Calu3 (cell line): Measurements from ENCODE around the gene STRBP. TPM values are rescaled to one million over a fixed set of nuclear protein-coding genes. Genes with fewer than 3 reads are reported as not detected.

ENCODE experiments used
- BruUV-seq: library from RNA; stranded (reverse); fragments of 400-500 nt; replicated peaks from 2 replicates; lab custom pipeline; 2021; lab: Mats Ljungman, UMichigan
- CTCF ChIA-PET: fragments of 300-600 bp; sonication (Branson Sonifier 250); formaldehyde crosslinking; loops from one replicate; lab custom pipeline; 2022; ENCODE audit warnings: antibody characterized with exemption; lab: Charles Lee
- DNase-seq: peaks from one replicate; pipeline ENCODE4 v3.0.0; 2022
- H3K27ac Mint-ChIP-seq: one replicate; pipeline ENCODE4 v1.8.0; 2022; ENCODE audit warnings: mixed read lengths; ENCODE audit not compliant: unreplicated experiment
- H3K27me3 Mint-ChIP-seq: one replicate; pipeline ENCODE4 v1.8.0; 2022; ENCODE audit warnings: mixed read lengths; ENCODE audit not compliant: unreplicated experiment
- H3K36me3 Mint-ChIP-seq: one replicate; pipeline ENCODE4 v1.8.0; 2022; ENCODE audit warnings: mild to moderate bottlenecking, moderate library complexity, mixed read lengths; ENCODE audit not compliant: insufficient read depth, unreplicated experiment
- H3K4me1 Mint-ChIP-seq: one replicate; pipeline ENCODE4 v1.8.0; 2022; ENCODE audit warnings: mild to moderate bottlenecking, low read depth, mixed read lengths; ENCODE audit not compliant: unreplicated experiment
- H3K4me3 Mint-ChIP-seq: one replicate; pipeline ENCODE4 v1.8.0; 2022; ENCODE audit warnings: mild to moderate bottlenecking, low read depth, moderate library complexity, mixed read lengths; ENCODE audit not compliant: unreplicated experiment
- H3K9me3 Mint-ChIP-seq: one replicate; pipeline ENCODE4 v1.8.0; 2022; ENCODE audit warnings: low read depth, mixed read lengths; ENCODE audit not compliant: unreplicated experiment
- CTCF ChIP-seq: fragments of 200-600 bp; IDR thresholded peaks from one replicate; pipeline ENCODE4 v1.8.0; 2022; ENCODE audit warnings: antibody characterized with exemption; ENCODE audit not compliant: unreplicated experiment
- intact Hi-C: fragments of 100-400 bp; cut with micrococcal nuclease; formaldehyde crosslinking; loops from one replicate; pipeline ENCODE4 v1.10.0; 2022; ENCODE audit not compliant: unreplicated experiment
- total RNA-seq: library from RNA; stranded (reverse); gene quantifications from 2 replicates; pipeline ENCODE4 v1.2.3, GENCODE V29; 2022

The STRBP gene
- total RNA-seq, 1 experiment from 2014 or later = 27.3 TPM

GRCh38 chr9:123121457-123121856, 146.9 kb downstream of the STRBP start:
- BruUV-seq = no TSS peak
- CTCF ChIA-PET = no interaction called here
- no peak for DNase-seq
- Mint-ChIP-seq H3K27me3 (no peaks in the 10 kb centered on the region), H3K9me3 (no peaks in the 10 kb centered on the region), H3K36me3 (no peaks in the 10 kb centered on the region), H3K4me3 (no peak overlapping the region), H3K27ac (no peak overlapping the region), H3K4me1 (no peaks in the 10 kb centered on the region)
- intact Hi-C loops = no loop called here
- no peak for TF ChIP-seq CTCF

- no peaks in the 10 kb centered on the region for H3K9me3 Mint-ChIP-seq
- no peak overlapping the region for H3K27ac Mint-ChIP-seq
Observed at GRCh38 chr9:123120953-123121352, 147.4 kb downstream of the STRBP start.

GRCh38 chr9:123120131-123120530, 148.3 kb downstream of the STRBP start:
- Mint-ChIP-seq H3K36me3 (peaks cover 12% of the 10 kb centered on the region), H3K27ac (no peak overlapping the region), H3K9me3 (no peaks in the 10 kb centered on the region), H3K4me1 (no peaks in the 10 kb centered on the region), H3K4me3 (no peak overlapping the region), H3K27me3 (no peaks in the 10 kb centered on the region)
- no peak for TF ChIP-seq CTCF
- no TSS peak for BruUV-seq
- CTCF ChIA-PET = no interaction called here
- intact Hi-C loops = no loop called here
- DNase-seq = no peak

More at GRCh38 chr9:123120953-123121352, 147.4 kb downstream of the STRBP start:
- no peak for DNase-seq
- CTCF ChIA-PET = no interaction called here
- no peak for TF ChIP-seq CTCF
- BruUV-seq = no TSS peak
- intact Hi-C loops = no loop called here
- Mint-ChIP-seq H3K27me3 (no peaks in the 10 kb centered on the region), H3K4me3 (no peak overlapping the region), H3K4me1 (no peaks in the 10 kb centered on the region), H3K36me3 (peaks cover 4% of the 10 kb centered on the region)

- no peak for TF ChIP-seq CTCF
- intact Hi-C loops = no loop called here
- H3K27ac Mint-ChIP-seq = no peak overlapping the region
- BruUV-seq = no TSS peak
- CTCF ChIA-PET = no interaction called here
- H3K36me3 Mint-ChIP-seq = peaks cover 16% of the 10 kb centered on the region
- H3K9me3 Mint-ChIP-seq = no peaks in the 10 kb centered on the region
- no peak overlapping the region for H3K4me3 Mint-ChIP-seq
- H3K4me1 Mint-ChIP-seq = no peaks in the 10 kb centered on the region
- no peak for DNase-seq
- H3K27me3 Mint-ChIP-seq = no peaks in the 10 kb centered on the region
Observed at GRCh38 chr9:123119566-123119965, 148.8 kb downstream of the STRBP start.
